Iris pigment epithelial cell (primary cell): Measurements from ENCODE around the gene NEIL3.

Experiments used
- DNase-seq: peaks from one replicate; pipeline ENCODE4 v3.0.0-alpha.2; 2011; ENCODE audit warnings: low read depth

Gene NEIL3, protein sequence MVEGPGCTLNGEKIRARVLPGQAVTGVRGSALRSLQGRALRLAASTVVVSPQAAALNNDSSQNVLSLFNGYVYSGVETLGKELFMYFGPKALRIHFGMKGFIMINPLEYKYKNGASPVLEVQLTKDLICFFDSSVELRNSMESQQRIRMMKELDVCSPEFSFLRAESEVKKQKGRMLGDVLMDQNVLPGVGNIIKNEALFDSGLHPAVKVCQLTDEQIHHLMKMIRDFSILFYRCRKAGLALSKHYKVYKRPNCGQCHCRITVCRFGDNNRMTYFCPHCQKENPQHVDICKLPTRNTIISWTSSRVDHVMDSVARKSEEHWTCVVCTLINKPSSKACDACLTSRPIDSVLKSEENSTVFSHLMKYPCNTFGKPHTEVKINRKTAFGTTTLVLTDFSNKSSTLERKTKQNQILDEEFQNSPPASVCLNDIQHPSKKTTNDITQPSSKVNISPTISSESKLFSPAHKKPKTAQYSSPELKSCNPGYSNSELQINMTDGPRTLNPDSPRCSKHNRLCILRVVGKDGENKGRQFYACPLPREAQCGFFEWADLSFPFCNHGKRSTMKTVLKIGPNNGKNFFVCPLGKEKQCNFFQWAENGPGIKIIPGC

DNA sequence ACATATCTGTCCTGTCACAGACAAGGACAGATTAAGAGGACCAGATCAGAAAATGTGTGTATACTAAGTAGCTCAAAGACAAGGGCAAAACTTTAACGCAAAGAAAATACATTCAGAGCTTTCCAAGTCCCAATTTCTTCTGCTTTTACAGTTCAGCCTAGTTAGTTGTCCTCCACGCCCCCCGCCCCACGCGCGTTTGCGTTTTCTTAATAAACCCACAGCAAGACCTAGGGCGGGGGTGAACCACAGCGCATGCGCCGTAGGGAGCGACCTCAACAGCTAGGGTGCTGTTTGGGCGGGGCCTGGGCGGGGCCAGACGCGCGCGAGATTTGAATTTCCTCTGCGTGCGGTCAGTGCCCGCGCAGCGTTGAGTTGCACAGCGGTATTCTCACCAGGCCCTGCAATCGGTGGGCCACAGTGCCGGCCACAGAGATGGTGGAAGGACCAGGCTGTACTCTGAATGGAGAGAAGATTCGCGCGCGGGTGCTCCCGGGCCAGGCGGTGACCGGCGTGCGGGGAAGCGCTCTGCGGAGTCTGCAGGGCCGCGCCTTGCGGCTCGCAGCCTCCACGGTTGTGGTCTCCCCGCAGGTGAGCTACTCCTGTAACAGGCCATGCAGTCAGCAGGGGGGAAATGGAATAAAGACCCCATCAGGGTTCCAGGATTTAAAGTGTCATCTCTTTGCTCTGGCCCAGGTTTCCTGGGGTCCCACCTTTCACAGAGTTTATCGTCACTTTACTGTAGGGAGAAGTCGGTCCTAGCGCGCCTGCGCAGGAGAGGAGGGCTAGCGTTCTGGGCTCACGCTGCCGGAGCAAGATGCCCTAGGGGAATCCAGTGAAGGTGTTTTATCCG lies at the start of gene NEIL3:
Gene NEIL3 (plus strand): TSS at position 353 of the 850 bp plus-strand sequence. CDS start 80 bp downstream, at position 433.
- DNase-seq, result peak; percentile 85

DNA sequence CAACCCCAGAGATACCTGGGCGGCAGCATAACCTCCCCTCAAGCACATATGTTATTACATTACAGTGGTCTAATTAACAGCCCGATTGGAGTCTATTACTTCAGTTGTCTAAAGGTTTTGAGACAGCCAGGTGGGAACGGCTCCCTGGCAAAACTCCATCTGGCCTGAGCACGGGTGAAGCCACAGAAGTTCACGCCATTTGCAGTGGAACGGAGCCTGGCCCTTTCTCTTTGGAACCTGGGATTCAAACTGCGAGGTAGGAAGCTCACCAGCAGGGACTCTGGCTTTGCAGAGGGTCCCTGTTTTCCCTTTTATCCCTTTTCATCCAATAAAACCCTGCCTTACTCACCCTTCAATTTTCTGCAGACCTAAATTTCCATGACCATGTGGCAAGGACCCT lies 45.9 kb upstream of the NEIL3 start:
- no peak for DNase-seq

DNA sequence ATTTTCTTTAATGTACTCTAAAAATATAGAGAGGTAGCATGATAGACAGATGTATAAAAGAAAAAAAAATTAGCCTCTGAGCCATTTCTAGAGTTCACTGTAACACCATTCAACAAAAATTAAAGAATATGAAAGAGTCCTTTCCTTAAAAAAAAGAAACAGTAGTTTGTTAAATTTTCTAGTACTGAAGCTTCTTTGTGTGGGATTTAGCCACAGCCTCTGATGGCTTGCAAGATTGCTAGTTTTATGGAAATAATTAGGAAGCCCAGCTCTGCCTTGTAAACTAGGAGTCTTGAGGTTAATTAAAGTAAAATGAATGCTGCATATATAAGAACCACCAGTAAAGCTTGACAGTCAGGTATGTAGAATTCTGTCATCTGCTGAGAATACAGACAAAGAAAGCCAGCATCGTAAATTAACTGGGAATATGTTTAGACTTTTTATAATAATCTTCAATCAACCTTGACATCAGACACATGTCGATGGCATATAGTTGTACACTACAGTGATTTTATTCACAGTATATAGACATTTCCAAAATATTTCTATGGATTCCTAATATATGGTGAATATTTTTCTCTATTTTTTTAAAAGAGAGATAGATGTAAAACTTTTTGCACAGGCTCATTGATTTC lies 44.8 kb upstream of the NEIL3 start:
- no peak for DNase-seq

DNA sequence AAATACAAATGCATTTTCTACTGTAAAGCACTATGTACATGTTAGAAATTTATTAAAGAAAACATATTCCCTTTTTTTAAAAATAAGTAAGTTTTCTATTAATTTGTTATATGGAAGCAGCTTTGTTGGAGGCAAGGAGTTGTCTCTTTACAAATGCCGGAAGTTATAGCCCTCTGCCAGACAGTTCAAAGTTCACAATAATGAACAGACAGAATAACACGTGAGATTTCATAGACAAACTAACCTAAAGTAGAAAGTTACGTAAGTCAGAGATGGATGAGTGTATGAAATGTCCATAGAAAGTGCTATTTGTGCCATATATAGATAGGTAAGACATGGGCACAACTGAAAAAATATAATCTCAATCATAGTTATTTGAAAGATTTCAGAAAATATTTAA lies 43.9 kb upstream of the NEIL3 start:
- no peak for DNase-seq

DNA sequence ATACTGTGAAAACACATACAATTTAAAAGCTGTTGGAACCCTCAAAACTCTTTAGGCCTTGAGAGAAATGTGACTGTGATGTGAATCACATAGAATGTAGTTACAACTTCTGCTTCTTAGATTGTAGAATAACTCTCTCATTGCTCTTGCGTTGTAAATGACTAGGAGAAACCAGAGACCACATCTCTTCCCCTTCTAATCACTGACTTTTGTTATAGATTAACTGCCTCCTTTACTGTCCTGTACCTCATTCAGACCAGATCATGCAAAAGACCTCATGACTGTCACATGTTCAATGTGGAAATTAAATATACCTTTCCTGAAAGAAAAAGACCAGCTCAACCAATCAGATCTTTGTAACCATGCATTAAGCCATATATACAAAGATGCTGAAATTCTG lies 43.2 kb upstream of the NEIL3 start:
- no peak for DNase-seq

DNA sequence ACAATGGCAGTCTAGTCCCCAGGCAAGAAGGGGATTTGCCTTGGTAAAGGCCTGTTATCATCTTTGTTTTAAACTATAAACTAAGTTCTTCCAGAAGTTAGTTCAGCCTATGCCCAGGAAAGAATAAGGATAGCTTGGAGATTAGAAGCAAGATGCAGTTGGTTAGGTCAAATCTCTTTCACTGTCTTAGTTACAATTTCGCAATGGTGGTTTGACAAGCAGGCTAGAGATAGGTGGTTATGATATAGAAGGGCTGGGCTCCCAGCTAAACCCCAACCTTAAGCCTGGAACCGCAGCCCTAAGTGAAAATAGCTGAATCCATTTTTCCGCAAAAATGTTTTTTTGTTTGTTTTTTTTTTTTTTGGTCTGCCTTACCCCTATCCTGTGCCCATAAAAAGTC lies 41.8 kb upstream of the NEIL3 start:
- DNase-seq, result no peak

DNA sequence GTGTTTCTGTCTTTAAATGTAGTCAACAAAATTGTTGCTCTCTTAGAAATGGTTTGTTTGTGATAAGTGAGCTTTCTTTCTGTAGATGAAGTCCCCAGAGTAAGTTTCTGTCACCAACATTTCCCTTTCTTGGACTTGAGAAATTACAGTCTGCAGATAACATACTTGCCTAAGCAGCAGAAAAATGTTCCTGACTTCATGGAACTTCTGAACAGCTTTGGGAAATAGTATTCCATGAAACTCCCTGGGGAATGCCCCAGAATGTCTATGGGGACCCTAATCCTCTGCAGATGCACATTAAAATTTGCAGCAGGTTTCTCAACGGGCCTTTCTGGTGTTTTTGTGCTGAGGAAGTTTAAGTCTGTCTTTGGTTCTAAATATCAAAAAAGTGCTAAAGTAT lies 38.6 kb upstream of the NEIL3 start:
- DNase-seq, result no peak

DNA sequence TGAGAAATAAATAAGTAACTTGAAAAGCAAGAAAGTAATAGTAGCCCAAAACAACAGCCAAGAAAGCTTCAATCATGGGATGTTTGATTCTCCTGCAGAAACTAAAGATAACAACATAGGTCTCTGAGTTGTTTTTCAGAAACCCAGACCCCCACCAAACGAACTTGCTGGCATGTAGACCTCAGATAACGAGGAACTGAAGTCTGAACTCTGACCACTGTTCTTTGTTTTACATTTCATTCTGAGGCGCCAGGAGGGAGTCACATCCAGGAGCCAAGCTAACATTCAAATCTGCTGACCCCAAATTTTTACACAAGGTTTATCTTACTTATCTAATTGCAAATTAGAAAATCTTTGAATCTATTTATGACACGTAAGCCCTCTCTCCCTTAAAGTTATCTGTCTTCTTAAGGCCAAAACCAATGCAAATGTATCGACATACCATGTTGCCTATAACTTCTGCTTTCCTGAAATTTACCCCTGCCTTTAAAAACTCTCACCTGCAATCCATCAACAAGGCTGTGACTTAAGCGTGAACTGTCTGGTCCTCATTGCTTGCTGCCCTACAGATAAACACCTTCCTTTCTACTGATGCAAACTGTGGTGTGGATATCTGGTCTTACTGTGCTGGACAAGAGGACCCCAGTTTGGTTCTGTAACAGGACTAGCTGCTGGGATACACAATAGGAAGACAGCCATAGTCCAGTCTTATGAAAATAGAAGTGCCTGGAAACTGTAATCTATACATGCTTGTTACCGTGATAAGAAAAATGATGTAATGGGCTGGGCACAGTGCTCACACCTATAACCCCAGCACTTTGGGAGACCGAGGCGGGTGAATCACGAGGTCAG lies 37.5 kb upstream of the NEIL3 start:
- DNase-seq, result no peak

DNA sequence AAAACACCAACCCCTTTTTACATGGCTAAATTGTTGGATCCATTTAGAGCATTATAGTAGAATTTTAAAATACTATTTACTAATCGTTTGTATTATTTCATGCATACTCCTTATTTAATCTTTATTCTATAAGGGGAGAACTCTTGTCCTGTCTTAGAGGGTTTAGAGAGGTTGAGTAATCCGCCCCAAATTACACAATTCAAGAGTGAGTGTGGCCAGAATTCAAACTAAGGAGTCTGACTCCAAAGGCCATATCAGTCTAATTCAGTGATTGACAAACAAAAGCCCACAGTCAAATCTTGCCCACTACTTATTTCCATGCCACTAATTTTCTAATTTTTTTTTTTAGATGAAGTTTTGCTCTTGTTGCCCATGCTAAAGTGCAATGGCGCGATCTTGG lies 33.7 kb upstream of the NEIL3 start:
- no peak for DNase-seq

DNA sequence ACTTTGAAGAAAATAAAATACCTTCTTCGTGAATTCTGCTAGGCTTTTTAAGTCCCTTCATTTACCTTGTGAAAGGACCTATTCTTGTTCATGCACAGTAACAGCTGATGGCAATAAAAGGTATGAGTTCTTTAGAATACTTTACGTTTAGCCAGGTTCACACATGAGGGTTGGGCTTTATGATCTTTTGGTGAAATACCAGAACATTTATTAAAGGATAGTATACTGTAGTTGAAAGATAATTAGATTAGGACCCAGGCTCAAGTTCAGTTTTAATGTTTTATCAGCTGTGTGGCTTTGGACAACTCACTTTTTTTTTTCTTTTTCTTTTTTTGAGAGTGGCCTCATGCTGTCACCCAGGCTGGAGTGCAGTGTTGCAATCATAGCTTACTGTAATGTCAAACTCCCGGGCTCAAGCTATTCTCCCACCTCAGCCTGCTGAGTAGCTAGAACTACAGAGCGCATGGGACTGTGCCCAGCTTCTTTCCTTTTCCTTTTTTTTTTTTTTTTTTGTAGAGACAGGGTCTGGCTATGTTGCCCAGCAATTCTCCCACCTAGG lies 28.2 kb upstream of the NEIL3 start:
- DNase-seq, result no peak

DNA sequence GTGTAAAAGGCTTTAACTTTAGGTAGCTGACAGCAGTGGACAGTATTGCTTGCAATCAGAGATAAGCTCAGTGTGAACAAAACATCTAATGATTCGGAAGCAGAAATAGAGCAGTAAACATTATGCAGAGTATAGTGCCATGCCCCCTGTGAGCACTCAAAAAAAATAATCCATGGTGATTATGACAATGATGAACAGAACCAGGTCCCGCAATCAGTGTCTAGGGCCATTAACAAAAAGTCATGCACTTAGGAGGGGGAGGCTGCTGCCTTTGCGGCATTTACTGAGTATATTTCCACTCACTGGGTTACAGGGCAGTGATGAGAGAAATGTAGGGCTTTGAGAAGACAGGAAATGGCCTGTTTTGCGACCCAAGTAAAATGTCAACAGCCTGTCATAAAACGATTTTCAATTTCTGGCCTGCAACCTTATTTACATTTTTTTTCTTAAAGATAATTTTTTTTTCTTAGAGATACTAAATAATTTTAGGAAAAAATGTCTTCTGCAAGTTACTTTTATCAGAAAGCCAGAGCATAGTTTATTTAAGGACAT lies 27.3 kb upstream of the NEIL3 start:
- no peak for DNase-seq

DNA sequence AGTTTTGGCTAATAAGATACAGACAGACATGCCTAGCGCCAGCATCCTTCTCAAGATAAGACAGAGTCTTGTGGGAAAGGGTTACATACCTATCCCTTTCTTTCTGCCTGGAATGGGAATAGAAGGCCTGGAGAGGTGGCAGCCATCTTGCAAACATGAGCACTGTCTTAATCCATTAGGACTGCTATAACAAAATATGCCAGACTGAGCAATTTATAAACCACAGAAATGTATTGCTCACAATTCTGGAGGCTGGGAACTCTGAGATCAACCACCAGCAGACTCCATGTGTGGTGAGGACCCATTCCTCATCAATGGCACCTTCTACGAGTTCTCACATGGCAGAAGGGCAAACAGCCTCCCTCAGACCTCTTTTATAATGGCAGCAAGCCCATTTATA lies 26.5 kb upstream of the NEIL3 start:
- DNase-seq, result peak; percentile 35

DNA sequence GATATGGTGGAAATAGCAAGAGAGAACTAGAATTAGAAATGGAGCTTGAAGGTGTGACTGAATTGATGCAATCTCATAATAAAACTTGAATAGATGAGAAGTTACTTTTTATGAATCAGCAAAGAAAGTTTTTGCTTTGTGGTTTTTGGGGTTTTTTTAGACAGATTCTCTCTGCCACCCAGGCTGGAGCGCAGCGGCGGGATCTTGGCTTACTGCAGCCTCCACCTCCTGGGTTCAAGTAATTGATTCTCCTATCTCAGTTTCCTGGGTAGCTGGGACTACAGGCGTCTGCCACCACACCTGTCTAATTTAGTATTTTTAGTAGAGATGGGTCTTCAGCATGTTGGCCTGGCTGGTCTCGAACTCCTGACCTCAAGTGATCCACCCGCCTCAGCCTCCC lies 23.7 kb upstream of the NEIL3 start:
- no peak for DNase-seq

DNA sequence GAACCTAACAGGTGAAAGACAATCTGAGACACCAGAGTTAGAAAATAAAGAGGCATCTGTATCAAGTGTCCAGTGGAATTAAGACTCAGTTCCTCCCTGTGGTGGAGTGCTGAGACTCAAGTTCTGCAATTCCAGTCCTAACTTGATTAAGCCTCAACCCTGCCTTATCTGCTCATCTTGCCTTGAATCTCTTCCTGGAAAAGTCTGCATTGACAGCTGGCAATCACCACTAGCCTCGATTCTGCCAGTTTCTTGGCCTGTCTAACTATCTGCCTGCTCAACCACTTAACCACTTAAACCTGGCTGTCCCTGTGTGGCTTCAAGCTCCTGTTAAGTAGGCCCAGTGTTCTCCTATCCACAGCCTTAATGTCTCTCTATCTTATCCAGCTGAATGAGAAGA lies 22.4 kb upstream of the NEIL3 start:
- no peak for DNase-seq

DNA sequence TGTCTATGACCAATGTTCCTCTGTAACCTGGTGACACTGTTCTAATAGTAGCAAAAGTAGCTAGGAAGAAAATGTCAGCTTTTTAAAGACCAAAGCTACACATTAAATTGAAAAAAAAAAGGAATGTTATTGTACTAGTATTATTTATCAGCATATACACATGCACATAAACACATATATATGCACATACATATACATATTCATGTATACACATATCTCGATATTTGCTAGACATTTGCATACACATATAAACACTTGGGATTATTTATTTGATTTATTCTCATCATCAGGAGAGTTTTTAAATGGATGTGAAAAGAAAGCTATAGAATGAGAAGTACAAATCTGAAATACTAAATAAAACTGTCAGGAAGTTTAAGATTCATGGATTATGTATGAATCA lies 21.3 kb upstream of the NEIL3 start:
- no peak for DNase-seq

DNA sequence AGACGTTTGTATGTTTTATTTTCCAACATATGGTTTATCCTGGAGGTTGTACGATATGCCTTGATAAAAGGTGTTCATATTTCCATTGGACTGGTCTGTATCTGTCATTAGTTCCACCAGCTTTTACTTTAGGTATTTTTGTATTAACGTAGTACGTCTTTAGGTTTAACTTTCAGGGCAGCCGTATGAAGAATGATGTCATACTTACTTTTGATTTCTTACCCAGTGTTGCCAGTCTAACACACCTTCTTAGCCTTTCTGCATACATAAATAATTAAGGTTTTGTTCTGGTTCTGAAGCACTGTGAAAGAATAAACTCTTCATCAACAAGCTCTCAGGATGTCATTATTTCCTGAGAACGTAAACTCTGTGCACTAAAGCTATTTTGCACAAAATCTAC lies 18.9 kb upstream of the NEIL3 start:
- no peak for DNase-seq

DNA sequence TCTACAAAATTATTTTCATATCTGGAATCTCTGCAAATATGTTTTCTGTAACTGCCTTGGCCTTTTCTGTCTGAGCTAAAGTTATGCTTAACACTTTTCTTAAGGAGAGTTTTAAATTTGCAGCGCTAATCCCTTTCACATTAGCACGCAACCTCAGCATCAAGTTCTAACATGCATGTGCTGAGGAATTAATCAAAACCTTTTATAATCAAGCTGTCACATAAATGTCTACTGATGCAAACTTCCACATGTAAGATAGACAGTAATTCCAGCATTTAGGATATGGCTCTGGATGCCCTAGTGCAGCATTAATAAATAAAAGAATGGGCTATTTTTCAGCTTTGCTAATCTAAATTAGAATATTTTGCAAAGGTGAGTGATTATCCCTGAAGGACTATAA lies 17.5 kb upstream of the NEIL3 start:
- DNase-seq, result no peak

DNA sequence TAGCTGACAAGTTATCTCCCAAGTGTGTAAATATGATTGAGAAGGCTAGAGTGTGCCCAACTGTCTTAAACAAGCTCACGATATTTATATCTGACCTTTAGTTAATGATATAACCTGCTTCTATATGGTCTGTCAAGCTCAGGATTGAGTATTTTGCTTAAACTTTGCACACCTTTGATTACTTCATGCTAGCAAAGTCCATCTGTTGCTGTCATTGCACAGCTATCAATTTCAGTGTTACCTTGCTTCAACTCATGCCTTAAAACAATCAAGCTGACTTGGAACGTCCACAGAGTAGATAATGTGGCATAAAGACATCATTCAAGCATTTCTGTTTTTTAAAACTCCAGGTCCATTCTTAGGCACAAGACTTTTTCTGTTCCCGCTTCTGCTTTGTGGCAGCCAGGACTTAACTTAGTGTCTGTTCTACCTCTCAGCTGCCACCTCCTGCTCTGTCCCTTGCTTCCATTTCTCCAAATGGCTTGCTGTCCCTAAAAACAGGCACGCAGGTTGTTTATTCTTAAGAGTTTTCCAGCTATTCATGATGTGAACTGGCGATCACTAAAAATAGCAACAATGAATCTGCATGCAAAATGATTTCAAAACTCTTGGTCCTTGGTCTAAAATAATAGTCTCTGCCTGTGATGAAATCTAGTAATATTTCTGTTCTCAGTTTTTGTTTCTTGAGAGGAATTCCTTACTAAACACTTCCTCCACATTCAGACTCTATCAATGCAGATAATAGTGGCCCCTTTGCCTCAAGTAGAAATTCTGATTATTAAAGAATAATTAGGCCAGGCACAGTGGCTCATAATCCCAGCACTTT lies 16.3 kb upstream of the NEIL3 start:
- DNase-seq, result no peak

DNA sequence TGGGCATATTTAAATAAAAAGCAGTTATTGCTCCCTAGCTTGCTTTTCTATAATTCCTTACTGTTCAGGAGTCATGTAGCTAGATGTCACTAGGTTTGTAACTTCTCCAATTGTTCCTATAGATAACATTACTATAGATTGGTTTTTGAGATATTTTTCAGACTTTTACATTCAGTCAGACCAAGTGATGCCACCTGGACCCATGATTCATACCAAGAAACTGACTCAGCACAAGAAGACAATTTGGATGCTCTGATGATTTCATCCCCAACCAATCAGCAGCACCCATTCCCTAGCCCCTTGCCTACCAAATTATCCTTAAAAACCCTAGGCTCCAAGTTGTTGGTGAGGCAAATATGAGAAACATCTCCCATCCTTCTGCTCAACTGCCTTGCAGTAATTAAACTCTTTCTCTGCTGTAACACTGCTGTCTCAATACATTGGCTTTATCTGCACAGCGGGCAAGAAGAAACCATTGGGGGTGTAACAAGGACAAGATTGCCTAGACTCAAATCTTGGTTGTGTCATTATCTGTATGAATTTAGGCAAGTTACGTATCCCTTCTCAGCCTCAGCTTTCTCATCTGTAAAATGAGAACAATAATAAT lies 11.8 kb upstream of the NEIL3 start:
- DNase-seq, result no peak
